HepG2 (cell line): ENCODE data around the gene ANKRD65. TPM values are rescaled to one million over a fixed set of nuclear protein-coding genes. Genes with fewer than 3 reads are reported as not detected.

ENCODE experiments used
- AGO1 ChIP-seq: fragments of 200-400 bp; formaldehyde crosslinking; IDR thresholded peaks from 2 replicates; pipeline ENCODE4 v1.6.1; 2017; ENCODE audit warnings: mild to moderate bottlenecking, low read depth, low read length, moderate library complexity; ENCODE audit not compliant: poor library complexity, severe bottlenecking
- HNRNPK ChIP-seq: fragments of 200-400 bp; formaldehyde crosslinking; IDR thresholded peaks from 2 replicates; pipeline ENCODE4 v1.6.1; 2018; ENCODE audit warnings: low read length, low read depth, moderate library complexity, mild to moderate bottlenecking; ENCODE audit not compliant: poor library complexity, severe bottlenecking
- KDM2A ChIP-seq: sonication (generic); formaldehyde crosslinking; IDR thresholded peaks from 2 replicates; pipeline ENCODE4 v1.4.0; 2020; ENCODE audit warnings: low read depth, missing genetic modification reagents, borderline replicate concordance
- MAFG ChIP-seq: sonication (generic); formaldehyde crosslinking; IDR thresholded peaks from 2 replicates; pipeline ENCODE4 v1.5.1; 2020; ENCODE audit warnings: mild to moderate bottlenecking, missing genetic modification reagents
- NFKBIZ ChIP-seq: IDR thresholded peaks from 2 replicates; pipeline ENCODE4 v1.6.1; 2018; ENCODE audit warnings: missing genetic modification reagents, missing compliant biosample characterization
- SIN3A ChIP-seq: IDR thresholded peaks from 2 replicates; pipeline ENCODE4 v1.6.1; 2011; ENCODE audit warnings: low read depth, mild to moderate bottlenecking, control low read depth, low read length, borderline replicate concordance
- SP140L ChIP-seq: sonication (generic); formaldehyde crosslinking; IDR thresholded peaks from 2 replicates; pipeline ENCODE4 v1.4.0; 2020; ENCODE audit warnings: missing genetic modification reagents, borderline replicate concordance
- TAF15 ChIP-seq: fragments of 200-400 bp; formaldehyde crosslinking; IDR thresholded peaks from one replicate; pipeline ENCODE4 v1.6.1; 2018; ENCODE audit warnings: mild to moderate bottlenecking, low read depth, low read length; ENCODE audit not compliant: poor library complexity, severe bottlenecking
- YEATS4 ChIP-seq: sonication (generic); formaldehyde crosslinking; IDR thresholded peaks from 2 replicates; pipeline ENCODE4 v1.4.0; 2020; ENCODE audit warnings: missing genetic modification reagents, borderline replicate concordance
- ZNF205 ChIP-seq: IDR thresholded peaks from 2 replicates; pipeline ENCODE4 v1.6.1; 2018; ENCODE audit warnings: missing biosample characterization, missing genetic modification reagents
- ZNF230 ChIP-seq: sonication (generic); formaldehyde crosslinking; IDR thresholded peaks from 2 replicates; pipeline ENCODE4 v1.4.0; 2020; ENCODE audit warnings: mild to moderate bottlenecking, missing genetic modification reagents
- ZNF296 ChIP-seq: sonication (generic); formaldehyde crosslinking; conservative IDR thresholded peaks from 2 replicates; pipeline ENCODE4 v1.5.0; 2020; ENCODE audit warnings: mild to moderate bottlenecking, missing genetic modification reagents
- ZNF30 ChIP-seq: sonication (generic); formaldehyde crosslinking; IDR thresholded peaks from 2 replicates; pipeline ENCODE4 v1.5.0; 2020; ENCODE audit warnings: mild to moderate bottlenecking, missing genetic modification reagents
- ZNF451 ChIP-seq: sonication (generic); formaldehyde crosslinking; IDR thresholded peaks from 2 replicates; pipeline ENCODE4 v1.5.0; 2020; ENCODE audit warnings: mild to moderate bottlenecking, missing genetic modification reagents
- ZNF558 ChIP-seq: sonication (generic); formaldehyde crosslinking; IDR thresholded peaks from 2 replicates; pipeline ENCODE4 v1.9.0; 2022; ENCODE audit warnings: mild to moderate bottlenecking, missing genetic modification reagents, borderline replicate concordance
- ZNF619 ChIP-seq: sonication (generic); formaldehyde crosslinking; IDR thresholded peaks from 2 replicates; pipeline ENCODE4 v1.4.0; 2020; ENCODE audit warnings: mild to moderate bottlenecking, missing genetic modification reagents
- ZNF7 ChIP-seq: IDR thresholded peaks from 2 replicates; pipeline ENCODE4 v1.6.1; 2016; ENCODE audit warnings: missing biosample characterization, missing genetic modification reagents
- polyA plus RNA-seq, 8 experiments: library from polyadenylated mRNA; depleted of rRNA in 3 of 8; stranded (reverse) in 7 of 8; unstranded in 1 of 8; fragments of >200 nt; fragmentation: Illumina TruSeq in 4 of 8; extraction: Trizol in 4 of 8; gene quantifications; 2 replicates each; pipeline versions ENCODE4 v1.2.1 to v1.2.3, GENCODE V29; 2011 to 2016; ENCODE audit warnings: low read depth in 4 of 8, missing spikeins in 1 of 8, mixed read lengths in 1 of 8; ENCODE audit not compliant: insufficient read depth in 1 of 8
- total RNA-seq, 5 experiments: library from RNA; depleted of rRNA; stranded (reverse); fragments of >200 nt; fragmentation: Illumina TruSeq; extraction: Trizol; gene quantifications; 2 replicates each; pipeline ENCODE4 v1.2.3, GENCODE V29; 2016; ENCODE audit warnings: low read depth in 1 of 5
- TF ChIP-seq, protein P1 (sequence below): sonication (generic); formaldehyde crosslinking; IDR thresholded peaks from 2 replicates; pipeline ENCODE4 v1.5.1; 2020; ENCODE audit warnings: mild to moderate bottlenecking, missing genetic modification reagents, moderate library complexity
- TF ChIP-seq, protein P2 (sequence below): sonication (generic); formaldehyde crosslinking; IDR thresholded peaks from 2 replicates; pipeline ENCODE4 v1.4.0; 2020; ENCODE audit warnings: missing genetic modification reagents, borderline replicate concordance
- TF ChIP-seq, protein P3 (sequence below): sonication (generic); formaldehyde crosslinking; conservative IDR thresholded peaks from 2 replicates; pipeline ENCODE4 v1.4.0; 2020; ENCODE audit warnings: missing genetic modification reagents

ANKRD65 gene
- total and polyA plus RNA-seq, 2 of the 13 experiments (the other 11 are each of a cell fraction or from before 2014, with no cell fraction given), result 12.1 to 30.1 TPM

DNA sequence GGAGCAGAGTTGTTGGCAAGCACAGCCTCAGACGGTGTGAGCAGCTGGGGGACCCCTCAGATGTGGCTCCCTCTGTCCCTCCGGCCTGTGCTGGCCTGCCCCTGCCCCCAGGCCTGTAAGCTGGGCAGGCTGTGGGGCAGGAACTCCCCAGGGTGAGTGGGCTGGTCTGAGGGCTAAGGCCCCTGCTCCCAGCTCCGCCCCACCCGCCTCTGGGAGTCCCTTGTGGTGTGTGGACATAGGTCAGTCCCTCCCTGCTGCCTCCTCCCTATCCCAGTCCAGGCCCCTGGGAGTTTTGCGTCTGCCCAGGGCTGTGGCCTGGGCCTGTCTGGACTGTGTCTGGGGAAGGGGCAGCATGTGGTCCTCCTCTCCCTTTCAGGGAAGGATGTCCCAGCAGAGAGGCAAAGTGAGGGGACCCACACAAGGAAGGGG, 10.8 kb upstream of the ANKRD65 start (continued):
- TF ChIP-seq, protein P1, sequence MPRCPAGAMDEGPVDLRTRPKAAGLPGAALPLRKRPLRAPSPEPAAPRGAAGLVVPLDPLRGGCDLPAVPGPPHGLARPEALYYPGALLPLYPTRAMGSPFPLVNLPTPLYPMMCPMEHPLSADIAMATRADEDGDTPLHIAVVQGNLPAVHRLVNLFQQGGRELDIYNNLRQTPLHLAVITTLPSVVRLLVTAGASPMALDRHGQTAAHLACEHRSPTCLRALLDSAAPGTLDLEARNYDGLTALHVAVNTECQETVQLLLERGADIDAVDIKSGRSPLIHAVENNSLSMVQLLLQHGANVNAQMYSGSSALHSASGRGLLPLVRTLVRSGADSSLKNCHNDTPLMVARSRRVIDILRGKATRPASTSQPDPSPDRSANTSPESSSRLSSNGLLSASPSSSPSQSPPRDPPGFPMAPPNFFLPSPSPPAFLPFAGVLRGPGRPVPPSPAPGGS (CRISPR knock-in tag), result 0 out of 2 replicates have a peak, but pooled peaks have one; percentile 69
- TF ChIP-seq YEATS4 (peak; percentile 54), SIN3A (no peak; the same call in 1 of the 2 replicates), ZNF205 (CRISPR knock-in tag) (0 out of 2 replicates have a peak, but pooled peaks have one; percentile 26), ZNF558 (CRISPR knock-in tag) (no peak; the same call in 1 of the 2 replicates), HNRNPK (peak; percentile 5), AGO1 (peak; percentile 89), ZNF230 (CRISPR knock-in tag) (no peak), NFKBIZ (CRISPR knock-in tag) (0 out of 2 replicates have a peak, but pooled peaks have one; percentile 55), TAF15 (peak; percentile 91), ZNF451 (peak; percentile 76; the same call in 1 of the 2 replicates), ZNF296 (CRISPR knock-in tag) (peak; percentile 97), ZNF30 (CRISPR knock-in tag) (no peak), ZNF7 (no peak), SP140L (CRISPR knock-in tag) (no peak), ZNF619 (CRISPR knock-in tag) (peak; percentile 22; the same call in 1 of the 2 replicates), KDM2A (CRISPR knock-in tag) (peak; percentile 80), MAFG (CRISPR knock-in tag) (no peak)
- TF ChIP-seq, protein P2, sequence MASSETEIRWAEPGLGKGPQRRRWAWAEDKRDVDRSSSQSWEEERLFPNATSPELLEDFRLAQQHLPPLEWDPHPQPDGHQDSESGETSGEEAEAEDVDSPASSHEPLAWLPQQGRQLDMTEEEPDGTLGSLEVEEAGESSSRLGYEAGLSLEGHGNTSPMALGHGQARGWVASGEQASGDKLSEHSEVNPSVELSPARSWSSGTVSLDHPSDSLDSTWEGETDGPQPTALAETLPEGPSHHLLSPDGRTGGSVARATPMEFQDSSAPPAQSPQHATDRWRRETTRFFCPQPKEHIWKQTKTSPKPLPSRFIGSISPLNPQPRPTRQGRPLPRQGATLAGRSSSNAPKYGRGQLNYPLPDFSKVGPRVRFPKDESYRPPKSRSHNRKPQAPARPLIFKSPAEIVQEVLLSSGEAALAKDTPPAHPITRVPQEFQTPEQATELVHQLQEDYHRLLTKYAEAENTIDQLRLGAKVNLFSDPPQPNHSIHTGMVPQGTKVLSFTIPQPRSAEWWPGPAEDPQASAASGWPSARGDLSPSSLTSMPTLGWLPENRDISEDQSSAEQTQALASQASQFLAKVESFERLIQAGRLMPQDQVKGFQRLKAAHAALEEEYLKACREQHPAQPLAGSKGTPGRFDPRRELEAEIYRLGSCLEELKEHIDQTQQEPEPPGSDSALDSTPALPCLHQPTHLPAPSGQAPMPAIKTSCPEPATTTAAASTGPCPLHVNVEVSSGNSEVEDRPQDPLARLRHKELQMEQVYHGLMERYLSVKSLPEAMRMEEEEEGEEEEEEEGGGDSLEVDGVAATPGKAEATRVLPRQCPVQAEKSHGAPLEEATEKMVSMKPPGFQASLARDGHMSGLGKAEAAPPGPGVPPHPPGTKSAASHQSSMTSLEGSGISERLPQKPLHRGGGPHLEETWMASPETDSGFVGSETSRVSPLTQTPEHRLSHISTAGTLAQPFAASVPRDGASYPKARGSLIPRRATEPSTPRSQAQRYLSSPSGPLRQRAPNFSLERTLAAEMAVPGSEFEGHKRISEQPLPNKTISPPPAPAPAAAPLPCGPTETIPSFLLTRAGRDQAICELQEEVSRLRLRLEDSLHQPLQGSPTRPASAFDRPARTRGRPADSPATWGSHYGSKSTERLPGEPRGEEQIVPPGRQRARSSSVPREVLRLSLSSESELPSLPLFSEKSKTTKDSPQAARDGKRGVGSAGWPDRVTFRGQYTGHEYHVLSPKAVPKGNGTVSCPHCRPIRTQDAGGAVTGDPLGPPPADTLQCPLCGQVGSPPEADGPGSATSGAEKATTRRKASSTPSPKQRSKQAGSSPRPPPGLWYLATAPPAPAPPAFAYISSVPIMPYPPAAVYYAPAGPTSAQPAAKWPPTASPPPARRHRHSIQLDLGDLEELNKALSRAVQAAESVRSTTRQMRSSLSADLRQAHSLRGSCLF (CRISPR knock-in tag), result no peak
- TF ChIP-seq, protein P3, sequence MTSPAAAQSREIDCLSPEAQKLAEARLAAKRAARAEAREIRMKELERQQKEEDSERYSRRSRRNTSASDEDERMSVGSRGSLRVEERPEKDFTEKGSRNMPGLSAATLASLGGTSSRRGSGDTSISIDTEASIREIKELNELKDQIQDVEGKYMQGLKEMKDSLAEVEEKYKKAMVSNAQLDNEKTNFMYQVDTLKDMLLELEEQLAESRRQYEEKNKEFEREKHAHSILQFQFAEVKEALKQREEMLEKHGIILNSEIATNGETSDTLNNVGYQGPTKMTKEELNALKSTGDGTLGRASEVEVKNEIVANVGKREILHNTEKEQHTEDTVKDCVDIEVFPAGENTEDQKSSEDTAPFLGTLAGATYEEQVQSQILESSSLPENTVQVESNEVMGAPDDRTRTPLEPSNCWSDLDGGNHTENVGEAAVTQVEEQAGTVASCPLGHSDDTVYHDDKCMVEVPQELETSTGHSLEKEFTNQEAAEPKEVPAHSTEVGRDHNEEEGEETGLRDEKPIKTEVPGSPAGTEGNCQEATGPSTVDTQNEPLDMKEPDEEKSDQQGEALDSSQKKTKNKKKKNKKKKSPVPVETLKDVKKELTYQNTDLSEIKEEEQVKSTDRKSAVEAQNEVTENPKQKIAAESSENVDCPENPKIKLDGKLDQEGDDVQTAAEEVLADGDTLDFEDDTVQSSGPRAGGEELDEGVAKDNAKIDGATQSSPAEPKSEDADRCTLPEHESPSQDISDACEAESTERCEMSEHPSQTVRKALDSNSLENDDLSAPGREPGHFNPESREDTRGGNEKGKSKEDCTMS, result 0 out of 2 replicates have a peak, but pooled peaks have one; percentile 68
